SK-N-SH (cell line): Measurements from ENCODE around the gene SLC7A8.

Source experiments
- CHD2 ChIP-seq: fragments of 150-350 bp; IDR thresholded peaks from 2 replicates; pipeline ENCODE4 v1.6.1; 2018; ENCODE audit warnings: low read length; ENCODE audit not compliant: partially characterized antibody
- CTCF ChIP-seq: fragments of 200-600 bp; sonication (generic); IDR thresholded peaks from 2 replicates; pipeline ENCODE4 v1.6.1; 2017; ENCODE audit warnings: antibody characterized with exemption, mild to moderate bottlenecking, moderate library complexity
- EP300 ChIP-seq, 2 experiments: IDR thresholded peaks; 2 replicates each; pipeline versions ENCODE4 v1.4.0 to v1.6.1; 2012; ENCODE audit warnings: borderline replicate concordance in 1 of 2, low read depth in 1 of 2, low read length in 1 of 2
- EZH2phosphoT487 ChIP-seq: fragments of 200-600 bp; sonication (generic); IDR thresholded peaks from 2 replicates; pipeline ENCODE4 v1.6.1; 2017; ENCODE audit warnings: low read depth, mixed run types, mild to moderate bottlenecking, antibody characterized with exemption, moderate library complexity, borderline replicate concordance
- GATA2 ChIP-seq: sonication (generic); formaldehyde crosslinking; IDR thresholded peaks from 2 replicates; pipeline ENCODE4 v1.5.0; 2020; ENCODE audit warnings: mild to moderate bottlenecking, missing genetic modification reagents
- JUND ChIP-seq: IDR thresholded peaks from 2 replicates; pipeline ENCODE4 v1.4.0; 2012
- MAX ChIP-seq: IDR thresholded peaks from 2 replicates; pipeline ENCODE4 v1.4.0; 2012; ENCODE audit warnings: low read depth
- NRF1 ChIP-seq: IDR thresholded peaks from 2 replicates; pipeline ENCODE4 v1.6.1; 2012; ENCODE audit warnings: low read depth, mild to moderate bottlenecking, low read length
- POLR2AphosphoS5 ChIP-seq: IDR thresholded peaks from 2 replicates; pipeline ENCODE4 v1.6.1; 2012; ENCODE audit warnings: low read depth, low read length
- RFX5 ChIP-seq: IDR thresholded peaks from 2 replicates; pipeline ENCODE4 v1.6.1; 2012; ENCODE audit warnings: mild to moderate bottlenecking, improper control_type of control experiment, low read length
- SMC3 ChIP-seq: IDR thresholded peaks from 2 replicates; pipeline ENCODE4 v1.6.1; 2012; ENCODE audit warnings: low read depth, low read length, improper control_type of control experiment
- TEAD4 ChIP-seq: IDR thresholded peaks from 2 replicates; pipeline ENCODE4 v1.4.0; 2012; ENCODE audit warnings: mild to moderate bottlenecking, borderline replicate concordance; ENCODE audit not compliant: insufficient read depth
- ZBTB33 ChIP-seq: IDR thresholded peaks from 2 replicates; pipeline ENCODE4 v1.4.0; 2012; ENCODE audit warnings: low read depth, borderline replicate concordance

GRCh38 chr14:23099212-23099861 lies 84.1 kb downstream of the SLC7A8 start:
- TF ChIP-seq POLR2AphosphoS5, result no peak
- no peak for TF ChIP-seq CHD2
- no peak for TF ChIP-seq JUND
- no peak for TF ChIP-seq NRF1
- TF ChIP-seq CTCF, result no peak
- no peak for TF ChIP-seq RFX5
- no peak for TF ChIP-seq EZH2phosphoT487
- TF ChIP-seq TEAD4, result no peak
- TF ChIP-seq SMC3, result no peak
- TF ChIP-seq MAX, result no peak
- no peak for TF ChIP-seq GATA2 (CRISPR knock-in tag)
- no peak for TF ChIP-seq EP300 (IDR thresholded peaks at IDR 0.05; ENCODE audit: borderline replicate concordance in 1 of 2, low read depth in 1 of 2, low read length in 1 of 2)
- no peak for TF ChIP-seq ZBTB33
